HG03064 (cell line): ENCODE results near the gene WDR76.

Experiments used
- ATAC-seq: cut with Tn5 transposase; IDR thresholded peaks from one replicate; pipeline ENCODE4 v1.9.1; 2021; ENCODE audit warnings: low read depth; ENCODE audit not compliant: unreplicated experiment

The WDR76 gene

DNA sequence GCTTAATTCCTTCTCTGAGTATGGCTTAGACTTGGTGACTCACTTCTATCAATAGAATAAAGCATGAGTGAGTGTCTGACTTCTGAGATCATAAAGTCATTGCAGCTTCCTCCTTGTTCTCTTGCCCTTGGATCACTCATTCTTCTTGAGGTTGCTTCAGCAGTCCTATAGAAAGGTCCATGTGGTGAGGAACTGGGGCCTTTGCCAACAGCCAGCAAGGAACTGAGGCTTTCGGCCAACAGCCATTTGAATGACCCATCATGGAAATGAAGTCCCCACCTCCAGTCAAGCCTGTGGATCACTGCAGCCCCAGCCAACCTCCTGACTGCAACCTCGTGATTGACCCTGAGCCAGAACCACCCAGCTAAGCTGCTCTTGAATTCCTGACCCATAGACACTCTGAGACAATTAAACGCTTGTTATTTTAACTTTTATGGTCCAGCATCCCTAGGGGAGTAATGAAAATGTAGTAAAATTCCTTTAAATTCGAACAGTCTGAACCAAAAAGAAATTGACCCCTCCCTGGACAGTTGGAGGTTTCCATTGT, 84.5 kb downstream of the WDR76 start:
- no peak for ATAC-seq

DNA sequence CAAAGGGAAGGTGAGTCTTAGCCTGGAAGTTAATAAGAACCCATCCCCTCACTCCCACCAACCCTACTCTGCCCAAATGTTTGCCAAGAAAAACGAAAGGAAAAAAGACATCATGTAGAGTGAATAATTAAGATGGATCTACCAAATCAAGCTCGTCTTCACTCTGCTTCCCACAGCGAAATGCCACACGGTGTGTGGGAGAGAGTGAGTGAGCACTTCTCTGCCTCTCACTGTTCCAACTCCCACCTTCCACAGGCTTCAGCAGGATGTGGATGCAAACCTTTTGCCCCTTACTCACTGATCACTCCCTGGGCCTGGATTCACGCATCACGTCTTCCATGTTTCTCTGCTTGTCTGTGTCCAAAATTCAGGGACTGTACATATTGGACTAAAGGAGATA, 85.4 kb downstream of the WDR76 start:
- ATAC-seq = no peak

DNA sequence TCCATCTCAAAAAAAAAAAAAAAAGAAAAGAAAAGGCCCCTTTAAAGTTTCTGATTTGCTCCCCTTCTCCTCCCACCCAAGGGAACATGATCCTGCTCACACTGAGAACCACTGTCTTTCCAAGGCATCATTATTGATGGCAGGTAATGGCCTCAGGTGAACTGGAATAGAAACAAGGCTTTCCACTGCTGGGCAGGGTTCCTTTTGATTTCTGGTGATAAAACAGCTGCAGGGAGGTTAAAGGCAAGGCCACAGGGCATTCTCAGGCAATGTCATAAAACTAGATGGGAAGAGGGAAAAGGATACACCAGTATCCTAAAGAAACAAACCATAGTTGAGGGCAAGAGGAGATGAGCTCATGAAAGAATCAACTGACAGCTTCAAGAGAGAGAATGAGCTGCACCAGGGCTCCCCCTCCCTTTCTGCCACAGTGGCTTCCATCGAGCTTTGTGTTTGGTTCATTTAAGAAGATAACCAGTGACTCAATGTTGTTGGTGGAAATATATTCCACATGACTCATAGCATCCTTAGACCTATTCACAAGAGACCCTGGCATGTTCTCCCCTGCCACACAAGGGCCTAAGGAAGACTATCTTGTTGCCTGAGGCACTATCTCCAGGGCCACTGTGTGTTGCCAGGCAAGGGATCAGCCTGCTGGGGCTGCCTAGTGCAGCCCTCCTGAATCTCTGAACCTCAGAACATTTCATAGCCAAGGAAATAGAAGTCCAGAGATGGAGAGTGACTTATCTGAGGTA, 86.4 kb downstream of the WDR76 start:
- no peak for ATAC-seq

DNA sequence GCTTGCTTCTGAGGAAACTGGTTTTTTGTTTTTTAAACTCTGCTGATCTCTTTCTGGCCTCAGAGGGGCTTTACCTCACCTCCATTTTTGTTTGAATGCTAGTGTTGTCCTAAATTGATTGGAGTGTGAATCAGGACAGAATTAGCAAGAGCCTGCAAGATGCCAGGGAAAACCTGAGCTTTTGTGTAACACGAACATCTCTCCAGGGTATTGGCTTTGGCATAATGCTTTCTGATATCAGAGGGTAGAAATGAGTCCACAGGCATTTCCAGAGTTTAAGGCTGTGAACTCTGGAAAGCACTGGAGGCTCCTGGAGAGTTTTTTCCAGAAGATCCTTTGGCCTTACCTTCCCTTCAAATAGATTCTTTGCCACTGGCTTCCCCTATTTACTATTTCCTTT, 87.1 kb downstream of the WDR76 start:
- no peak for ATAC-seq

DNA sequence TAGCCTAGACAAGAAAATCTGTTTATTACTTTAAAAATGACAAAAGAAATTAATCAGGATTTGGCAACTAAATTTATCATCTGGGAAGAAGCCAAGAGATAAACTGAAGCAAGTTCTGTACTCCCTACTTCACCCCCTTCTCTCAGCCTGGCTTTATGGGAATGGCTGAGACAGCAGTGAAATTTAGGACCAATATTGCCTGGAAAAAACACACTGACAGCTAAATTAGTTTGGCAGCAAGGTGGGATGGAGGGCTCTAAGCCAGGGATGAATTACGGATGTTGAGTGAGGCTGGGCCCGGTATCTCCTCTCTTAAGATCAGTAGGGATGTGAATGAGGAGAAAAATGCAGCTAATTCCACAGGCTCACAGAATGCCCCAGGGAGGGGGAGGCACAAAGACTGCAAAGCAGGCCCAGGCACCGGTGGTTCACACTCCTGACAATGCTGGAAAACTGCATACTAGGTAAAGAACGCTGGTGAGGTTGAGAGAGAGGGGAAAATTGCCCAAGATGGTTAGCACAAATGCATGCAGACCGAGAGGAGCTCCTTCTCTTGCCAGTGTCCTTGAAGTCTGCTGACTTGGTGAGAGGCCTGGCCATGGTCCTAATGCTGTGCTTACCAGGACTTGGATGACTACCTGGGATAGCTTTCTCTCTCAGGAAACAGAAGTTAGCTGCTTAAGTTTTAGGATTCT, 89.0 kb downstream of the WDR76 start:
- no peak for ATAC-seq

DNA sequence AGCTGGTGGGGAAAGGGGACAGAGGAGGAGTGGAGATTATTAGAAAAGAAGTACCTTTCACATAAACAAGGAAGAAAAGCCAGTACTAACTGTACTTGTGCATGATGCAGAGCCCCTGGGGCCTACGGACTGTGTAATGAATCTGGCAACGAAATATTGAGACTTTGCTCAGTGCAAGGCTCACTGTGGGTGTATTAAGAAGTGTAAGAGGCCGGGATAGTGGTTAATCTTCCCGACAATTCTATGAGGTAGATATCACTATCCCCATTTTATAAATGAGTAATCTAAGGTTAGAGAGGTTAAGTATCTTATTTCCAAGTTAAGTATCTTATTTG, 89.5 kb downstream of the WDR76 start:
- ATAC-seq = no peak
